Measurements from ENCODE around the gene SP3.

SP3 gene

GRCh38 chr2:173964565-173965371 lies 405 bp downstream of the SP3 start:
- peak; percentile 90 for DNase-seq

GRCh38 chr2:173963817-173964564 lies 1.2 kb downstream of the SP3 start:
- DNase-seq, result peak; percentile 95

GRCh38 chr2:173963323-173963816 lies 1.8 kb downstream of the SP3 start:
- peak; percentile 80 for DNase-seq

- DNase-seq, result no peak
Measured at GRCh38 chr2:173962583-173963110, 2.5 kb downstream of the SP3 start.

GRCh38 chr2:173962031-173962430 lies 3.1 kb downstream of the SP3 start:
- DNase-seq, result no peak

- no peak for DNase-seq
Measured at GRCh38 chr2:173961346-173961705, 3.8 kb downstream of the SP3 start.

GRCh38 chr2:173959909-173960308 lies 5.3 kb downstream of the SP3 start:
- no peak for DNase-seq

GRCh38 chr2:173959358-173959884 lies 5.8 kb downstream of the SP3 start:
- DNase-seq, result no peak

- DNase-seq, result no peak
Measured at GRCh38 chr2:173958198-173958846, 6.9 kb downstream of the SP3 start.

- no peak for DNase-seq
Measured at GRCh38 chr2:173957517-173957916, 7.7 kb downstream of the SP3 start.

GRCh38 chr2:173956454-173956853 lies 8.7 kb downstream of the SP3 start:
- DNase-seq, result no peak

GRCh38 chr2:173955867-173956266 lies 9.3 kb downstream of the SP3 start:
- no peak for DNase-seq

GRCh38 chr2:173955004-173955403 lies 10.2 kb downstream of the SP3 start:
- DNase-seq, result no peak

GRCh38 chr2:173953047-173953424 lies 12.1 kb downstream of the SP3 start:
- DNase-seq, result no peak

- no peak for DNase-seq
Measured at GRCh38 chr2:173952267-173953046, 12.7 kb downstream of the SP3 start.

- no peak for DNase-seq
Measured at GRCh38 chr2:173948842-173949241, 16.3 kb downstream of the SP3 start.

GRCh38 chr2:173948198-173948597 lies 17.0 kb downstream of the SP3 start:
- DNase-seq, result no peak

- DNase-seq, result no peak
Measured at GRCh38 chr2:173947131-173947530, 18.0 kb downstream of the SP3 start.

- DNase-seq, result no peak
Measured at GRCh38 chr2:173943738-173944137, 21.4 kb downstream of the SP3 start.

- no peak for DNase-seq
Measured at GRCh38 chr2:173942861-173943523, 22.2 kb downstream of the SP3 start.

GRCh38 chr2:173941567-173941966 lies 23.6 kb downstream of the SP3 start:
- DNase-seq, result no peak

Measured in CD4-positive, alpha-beta T cell treated with Interleukin-17A for 1 hour (primary cell).